Omental fat pad (tissue), 4 donors: ENCODE results near the gene SLC2A9. TPM values are rescaled to one million over a fixed set of nuclear protein-coding genes. Genes with fewer than 3 reads are reported as not detected.

Source experiments
- ATAC-seq: fragments of 150-250 bp; one replicate; pipeline ENCODE4 v1.9.1; 2016; ENCODE audit warnings: mild to moderate bottlenecking, moderate library complexity; ENCODE audit not compliant: low FRiP score
- DNase-seq: peaks from one replicate; pipeline ENCODE4 v3.0.0-alpha.2; 2019; ENCODE audit warnings: low spot score
- total RNA-seq, 4 donors: library from RNA; depleted of rRNA; stranded (reverse); fragments of >200 nt; gene quantifications; one replicate each; pipeline ENCODE4 v1.1.0, GENCODE V29; 2016
- TF ChIP-seq, protein P1 (sequence below), 3 donors: fragments of 450-650 bp; IDR thresholded peaks; one replicate each; pipeline ENCODE4 v1.5.1; 2016 to 2017; ENCODE audit warnings: antibody characterized with exemption in 3 of 3, mild to moderate bottlenecking in 3 of 3, moderate library complexity in 2 of 3

The SLC2A9 gene
- total RNA-seq, 4 donors from 2014 or later: 4.7 to 8.5 (median 7.3) TPM

DNA sequence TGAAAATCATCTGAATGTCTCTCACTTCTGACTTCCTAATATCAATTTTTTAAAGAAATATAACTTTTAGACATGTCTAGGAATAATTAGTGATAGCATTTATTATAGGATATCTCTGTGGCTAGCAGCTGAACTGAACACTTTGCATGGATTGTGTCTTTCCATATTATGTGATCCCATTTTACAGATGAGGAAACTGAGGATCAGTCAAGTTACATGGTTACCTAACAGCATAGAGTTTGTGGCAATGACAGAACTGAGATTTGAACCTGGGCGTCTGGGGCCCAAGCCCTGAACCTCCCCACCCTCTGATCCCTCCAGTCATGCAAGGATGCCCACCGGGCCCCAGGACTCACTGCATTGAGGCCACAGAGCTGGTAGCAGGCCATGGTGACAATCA is 101.3 kb downstream of the SLC2A9 start:
- TF ChIP-seq, protein P1, sequence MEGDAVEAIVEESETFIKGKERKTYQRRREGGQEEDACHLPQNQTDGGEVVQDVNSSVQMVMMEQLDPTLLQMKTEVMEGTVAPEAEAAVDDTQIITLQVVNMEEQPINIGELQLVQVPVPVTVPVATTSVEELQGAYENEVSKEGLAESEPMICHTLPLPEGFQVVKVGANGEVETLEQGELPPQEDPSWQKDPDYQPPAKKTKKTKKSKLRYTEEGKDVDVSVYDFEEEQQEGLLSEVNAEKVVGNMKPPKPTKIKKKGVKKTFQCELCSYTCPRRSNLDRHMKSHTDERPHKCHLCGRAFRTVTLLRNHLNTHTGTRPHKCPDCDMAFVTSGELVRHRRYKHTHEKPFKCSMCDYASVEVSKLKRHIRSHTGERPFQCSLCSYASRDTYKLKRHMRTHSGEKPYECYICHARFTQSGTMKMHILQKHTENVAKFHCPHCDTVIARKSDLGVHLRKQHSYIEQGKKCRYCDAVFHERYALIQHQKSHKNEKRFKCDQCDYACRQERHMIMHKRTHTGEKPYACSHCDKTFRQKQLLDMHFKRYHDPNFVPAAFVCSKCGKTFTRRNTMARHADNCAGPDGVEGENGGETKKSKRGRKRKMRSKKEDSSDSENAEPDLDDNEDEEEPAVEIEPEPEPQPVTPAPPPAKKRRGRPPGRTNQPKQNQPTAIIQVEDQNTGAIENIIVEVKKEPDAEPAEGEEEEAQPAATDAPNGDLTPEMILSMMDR (IDR thresholded peaks at IDR 0.05): no peak
- ATAC-seq: no peak

DNA sequence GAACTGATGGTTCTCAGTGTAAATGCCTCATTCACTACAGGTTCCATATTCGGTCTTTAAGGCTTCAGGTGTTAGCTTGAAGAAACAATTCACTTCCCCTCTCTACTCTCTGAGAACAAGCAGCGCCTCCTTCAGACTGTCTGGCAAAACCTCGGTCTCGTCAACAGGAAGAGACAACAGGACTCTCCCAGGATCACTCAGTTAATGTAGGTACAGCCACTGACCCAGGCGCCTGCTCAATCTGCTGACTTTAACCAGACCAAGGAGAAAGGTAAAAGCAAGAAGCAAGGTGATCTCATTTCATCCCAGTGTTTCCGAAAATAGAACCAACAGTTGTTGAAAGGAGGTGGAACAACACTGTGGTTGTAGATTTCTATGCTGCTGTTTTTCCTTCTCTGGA is 102.2 kb downstream of the SLC2A9 start:
- DNase-seq (no peak), ATAC-seq (no peak)
- TF ChIP-seq, protein P1 (IDR thresholded peaks at IDR 0.05): no peak

More for the DNA sequence above, 101.3 kb downstream of the SLC2A9 start:
- no peak for DNase-seq

DNA sequence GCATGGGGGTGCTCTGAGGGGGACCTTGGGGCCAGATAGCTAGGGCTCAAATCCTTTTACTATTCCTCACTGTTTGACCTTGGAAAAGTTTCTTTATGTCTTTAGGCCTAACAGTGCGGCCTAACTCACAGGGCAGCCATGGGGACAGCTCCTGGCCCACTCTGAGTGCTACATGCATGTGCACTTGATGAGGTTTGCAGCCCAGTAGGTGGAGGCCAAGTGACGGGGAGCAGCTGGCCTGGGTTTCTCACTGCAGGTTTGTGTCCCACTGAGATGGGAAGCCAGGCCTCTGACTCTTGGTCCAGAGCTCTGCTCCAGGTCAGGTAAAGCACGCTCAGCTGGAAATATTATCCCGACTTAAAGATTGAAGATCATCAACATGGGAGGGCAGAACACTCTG is 102.8 kb downstream of the SLC2A9 start:
- TF ChIP-seq, protein P1 (IDR thresholded peaks at IDR 0.05): no peak
- no peak for ATAC-seq
- DNase-seq: no peak

DNA sequence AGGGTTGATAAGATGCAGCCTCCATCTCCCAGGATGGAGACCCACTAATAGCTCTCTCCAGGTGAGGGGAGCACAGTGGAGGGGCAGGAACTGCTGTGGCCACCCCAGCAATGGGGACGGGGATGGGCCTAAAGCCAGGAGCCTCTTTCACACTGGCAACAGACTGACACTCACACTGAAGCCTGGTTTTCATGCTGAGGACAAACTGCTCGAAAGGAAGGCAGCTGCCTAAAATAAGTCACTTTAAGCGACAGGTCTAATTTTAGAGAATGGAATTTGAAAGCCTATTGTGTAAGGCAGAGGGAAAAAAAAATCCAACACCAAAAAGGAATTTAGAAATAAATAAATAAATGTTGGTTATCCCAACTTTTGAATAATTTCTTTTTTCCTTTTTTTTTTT is 104.4 kb downstream of the SLC2A9 start:
- no peak for ATAC-seq
- TF ChIP-seq, protein P1 (IDR thresholded peaks at IDR 0.05): no peak
- DNase-seq: no peak

DNA sequence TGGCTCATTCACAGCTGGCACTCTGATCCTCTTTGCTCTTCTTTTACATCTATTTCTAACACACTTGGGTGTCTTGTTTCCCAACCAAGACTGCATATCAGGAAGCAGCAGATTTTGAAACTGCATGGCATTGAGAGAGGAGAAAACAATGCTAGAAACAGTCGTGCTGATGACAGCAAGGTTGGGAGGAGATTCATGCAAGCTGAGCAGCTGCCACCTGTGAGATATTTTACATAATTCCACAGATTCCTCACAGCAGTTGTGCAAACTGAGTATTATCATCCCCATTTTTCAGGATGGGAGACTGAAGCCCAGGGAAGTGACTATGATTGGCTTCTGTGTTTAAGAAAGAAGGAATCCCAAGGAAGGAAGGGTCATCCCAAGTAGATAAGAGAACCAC is 105.0 kb downstream of the SLC2A9 start:
- ATAC-seq: no peak
- DNase-seq: no peak
- TF ChIP-seq, protein P1 (IDR thresholded peaks at IDR 0.05): no peak

DNA sequence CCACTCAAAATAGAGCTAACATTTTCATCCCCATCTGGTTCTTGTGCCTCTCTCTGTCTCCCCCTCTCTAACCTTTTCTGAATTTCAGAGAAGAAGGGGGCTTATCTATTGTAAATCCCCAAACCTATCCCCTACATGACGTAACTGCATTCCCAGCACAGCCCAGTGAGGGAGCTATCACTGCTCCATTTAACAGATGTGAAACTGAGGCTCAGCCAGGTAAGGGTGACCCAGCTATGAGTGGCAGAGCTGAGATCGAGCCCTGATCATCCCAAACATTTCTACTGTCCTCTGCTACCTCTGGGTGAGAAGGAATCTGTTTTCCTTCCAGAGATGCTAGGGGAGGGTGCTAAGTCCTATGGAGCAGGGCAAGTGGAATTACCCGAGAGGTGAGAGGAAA is 107.5 kb downstream of the SLC2A9 start:
- DNase-seq: no peak
- ATAC-seq: no peak
- TF ChIP-seq, protein P1 (IDR thresholded peaks at IDR 0.05): no peak

DNA sequence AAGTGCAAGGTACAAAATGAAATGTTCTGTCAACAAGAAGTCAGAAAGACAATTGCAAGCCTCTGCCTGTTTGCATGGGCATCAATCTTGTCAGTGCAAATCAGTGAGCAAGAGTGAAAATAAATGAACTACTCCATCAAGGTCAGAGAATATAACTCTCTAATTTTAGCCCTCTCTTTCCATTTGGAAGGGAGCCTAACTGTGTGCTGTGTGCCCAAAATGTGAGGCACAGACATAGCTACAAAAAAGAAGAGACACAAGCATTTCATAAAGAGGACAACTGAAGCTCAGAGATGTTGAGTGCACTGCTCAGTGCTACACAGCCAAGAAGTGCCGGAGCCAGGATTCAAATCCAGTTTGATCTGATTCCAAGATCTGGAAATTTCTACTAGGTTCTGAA is 114.3 kb downstream of the SLC2A9 start:
- DNase-seq (no peak), ATAC-seq (no peak)
- TF ChIP-seq, protein P1 (IDR thresholded peaks at IDR 0.05): no peak
